OCI-LY3 (cell line): Measurements from ENCODE around the gene SORCS1.

Source experiments
- H2AFZ ChIP-seq: fragments of 200-600, 300-600 bp; shearing (Covaris generic); 2 replicates; pipeline ENCODE4 v1.6.0; 2014; ENCODE audit warnings: antibody characterized with exemption, low read depth, low read length
- H3K27ac ChIP-seq: fragments of 200-600, 300-600 bp; sonication (generic); 2 replicates; pipeline ENCODE4 v1.5.1; 2014; ENCODE audit warnings: mild to moderate bottlenecking, low read length, moderate library complexity, mixed read lengths
- H3K27me3 ChIP-seq: fragments of 200-600, 300-600 bp; sonication (generic); 2 replicates; pipeline ENCODE4 v1.6.1; 2014; ENCODE audit warnings: low read depth, low read length, mixed read lengths
- H3K36me3 ChIP-seq: fragments of 200-600, 300-600 bp; sonication (generic); replicated peaks from 2 replicates; pipeline ENCODE3; 2014; ENCODE audit warnings: low read depth, low read length, mixed read lengths
- H3K4me1 ChIP-seq: fragments of 300-600, 200-600 bp; sonication (generic); 2 replicates; pipeline ENCODE4 v1.6.1; 2014; ENCODE audit warnings: low read length, mixed read lengths
- H3K4me2 ChIP-seq: fragments of 200-600, 300-600 bp; sonication (generic); 2 replicates; pipeline ENCODE4 v1.6.1; 2014; ENCODE audit warnings: low read length, mixed read lengths
- H3K4me3 ChIP-seq: fragments of 300-600, 200-600 bp; sonication (generic); 2 replicates; pipeline ENCODE4 v1.5.1; 2014; ENCODE audit warnings: antibody characterized with exemption, mild to moderate bottlenecking, low read length, moderate library complexity
- H3K79me2 ChIP-seq: fragments of 300-600, 200-600 bp; shearing (Covaris generic); 2 replicates; pipeline ENCODE4 v1.6.1; 2014; ENCODE audit warnings: mild to moderate bottlenecking, low read length, mixed read lengths
- H3K9ac ChIP-seq: fragments of 300-600, 200-600 bp; shearing (Covaris generic); 2 replicates; pipeline ENCODE4 v1.6.0; 2014; ENCODE audit warnings: mild to moderate bottlenecking, low read length, moderate library complexity
- H3K9me3 ChIP-seq: fragments of 200-600, 300-600 bp; shearing (Covaris generic); 2 replicates; pipeline ENCODE4 v1.6.1; 2014; ENCODE audit warnings: low read length, mixed read lengths; ENCODE audit not compliant: insufficient read depth
- H4K20me1 ChIP-seq: fragments of 200-600, 300-600 bp; sonication (generic); 2 replicates; pipeline ENCODE4 v1.6.1; 2016; ENCODE audit warnings: low read length, mixed read lengths; ENCODE audit not compliant: insufficient read depth
- EZH2phosphoT487 ChIP-seq: fragments of 200-600 bp; shearing (Covaris generic); IDR thresholded peaks from 2 replicates; pipeline ENCODE4 v1.6.1; 2018; ENCODE audit warnings: antibody characterized with exemption, mixed run types, low read depth
- TF ChIP-seq, protein P1 (sequence below): fragments of 200-600, 300-600 bp; sonication (generic); IDR thresholded peaks from 2 replicates; pipeline ENCODE4 v1.5.1; 2014; ENCODE audit warnings: antibody characterized with exemption, low read length, low read depth

Gene SORCS1

DNA sequence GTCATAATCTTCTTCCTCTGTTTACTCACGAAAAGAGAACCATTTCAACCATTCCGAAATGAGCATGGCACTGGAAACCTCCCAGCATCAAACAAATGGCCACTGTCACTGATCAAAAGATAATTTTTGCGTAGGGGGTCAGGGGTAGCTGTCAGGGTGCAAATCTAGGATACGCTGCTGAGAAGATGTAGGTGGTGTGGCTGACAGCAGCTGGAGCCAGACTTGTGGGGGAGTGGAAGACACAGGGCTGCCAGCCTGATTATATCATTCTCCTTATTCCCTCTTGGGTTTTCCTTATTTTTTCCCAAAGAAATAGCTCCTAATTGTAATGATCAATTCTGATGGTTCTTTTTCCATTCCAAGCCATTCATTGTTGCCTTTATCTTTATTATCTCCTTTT, 266.1 kb downstream of the SORCS1 start:
- Histone ChIP-seq H3K4me2 (no peak overlapping the region), H3K4me3 (no peak overlapping the region), H3K27ac (no peak overlapping the region), H3K36me3 (no peaks in the 10 kb centered on the region), H3K79me2 (no peaks in the 10 kb centered on the region), H4K20me1 (no peaks in the 10 kb centered on the region), H3K27me3 (no peaks in the 10 kb centered on the region), H3K4me1 (peaks cover 6% of the 10 kb centered on the region), H3K9ac (no peak overlapping the region), H2AFZ (no peak overlapping the region), H3K9me3 (no peaks in the 10 kb centered on the region)
- TF ChIP-seq EZH2phosphoT487 = no peak
- TF ChIP-seq, protein P1, sequence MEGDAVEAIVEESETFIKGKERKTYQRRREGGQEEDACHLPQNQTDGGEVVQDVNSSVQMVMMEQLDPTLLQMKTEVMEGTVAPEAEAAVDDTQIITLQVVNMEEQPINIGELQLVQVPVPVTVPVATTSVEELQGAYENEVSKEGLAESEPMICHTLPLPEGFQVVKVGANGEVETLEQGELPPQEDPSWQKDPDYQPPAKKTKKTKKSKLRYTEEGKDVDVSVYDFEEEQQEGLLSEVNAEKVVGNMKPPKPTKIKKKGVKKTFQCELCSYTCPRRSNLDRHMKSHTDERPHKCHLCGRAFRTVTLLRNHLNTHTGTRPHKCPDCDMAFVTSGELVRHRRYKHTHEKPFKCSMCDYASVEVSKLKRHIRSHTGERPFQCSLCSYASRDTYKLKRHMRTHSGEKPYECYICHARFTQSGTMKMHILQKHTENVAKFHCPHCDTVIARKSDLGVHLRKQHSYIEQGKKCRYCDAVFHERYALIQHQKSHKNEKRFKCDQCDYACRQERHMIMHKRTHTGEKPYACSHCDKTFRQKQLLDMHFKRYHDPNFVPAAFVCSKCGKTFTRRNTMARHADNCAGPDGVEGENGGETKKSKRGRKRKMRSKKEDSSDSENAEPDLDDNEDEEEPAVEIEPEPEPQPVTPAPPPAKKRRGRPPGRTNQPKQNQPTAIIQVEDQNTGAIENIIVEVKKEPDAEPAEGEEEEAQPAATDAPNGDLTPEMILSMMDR = no peak

DNA sequence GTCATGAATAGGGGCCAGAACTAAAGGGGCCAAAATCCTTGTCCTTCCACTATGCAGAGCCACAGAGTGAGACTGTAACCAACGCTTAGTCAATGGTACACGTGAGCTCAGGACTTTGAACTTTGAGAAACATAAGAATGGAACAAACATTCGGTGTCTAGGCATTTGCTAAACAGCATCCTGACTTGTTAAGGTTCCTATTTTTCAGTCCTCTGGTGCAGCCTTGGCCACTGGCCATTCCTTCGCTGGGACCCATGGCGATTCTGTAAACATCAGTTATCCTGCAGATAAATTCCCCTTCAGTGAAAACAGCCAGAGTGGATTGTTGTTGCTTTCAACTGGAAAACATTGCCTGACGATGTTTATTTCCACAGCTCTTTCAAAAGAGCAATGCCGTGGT, 266.8 kb downstream of the SORCS1 start:
- Histone ChIP-seq H3K9me3 (no peaks in the 10 kb centered on the region), H3K27me3 (no peaks in the 10 kb centered on the region), H3K36me3 (no peaks in the 10 kb centered on the region), H3K4me1 (peaks cover 6% of the 10 kb centered on the region), H3K9ac (no peak overlapping the region), H3K4me3 (no peak overlapping the region), H2AFZ (no peak overlapping the region), H3K79me2 (no peaks in the 10 kb centered on the region), H4K20me1 (no peaks in the 10 kb centered on the region), H3K27ac (no peak overlapping the region), H3K4me2 (no peak overlapping the region)
- TF ChIP-seq, protein P1 = no peak
- TF ChIP-seq EZH2phosphoT487 = no peak

DNA sequence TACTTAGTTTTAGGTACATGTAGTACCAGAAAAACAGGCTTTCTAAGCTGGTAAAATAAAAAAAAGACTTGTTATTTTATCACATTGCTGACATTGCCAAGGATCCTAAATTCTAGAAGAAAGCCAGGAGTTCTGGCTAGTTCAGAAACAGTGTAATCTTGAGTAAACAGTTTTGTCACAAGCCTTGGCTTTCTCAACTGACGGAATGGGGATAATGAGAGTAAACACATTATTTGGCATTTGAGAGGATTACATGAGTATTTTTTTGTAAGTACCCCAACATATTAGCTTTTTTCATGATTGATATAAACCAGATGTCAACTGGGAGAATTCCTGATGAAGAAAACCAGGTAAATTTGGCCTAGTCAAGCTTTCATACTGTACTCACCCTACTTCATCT, 269.8 kb downstream of the SORCS1 start:
- H3K9ac ChIP-seq = no peak overlapping the region
- TF ChIP-seq EZH2phosphoT487 = no peak
- TF ChIP-seq, protein P1 = no peak
- no peak overlapping the region for H3K4me2 ChIP-seq
- no peak overlapping the region for H3K4me3 ChIP-seq
- H3K4me1 ChIP-seq = no peaks in the 10 kb centered on the region
- no peaks in the 10 kb centered on the region for H4K20me1 ChIP-seq
- H3K36me3 ChIP-seq = no peaks in the 10 kb centered on the region
- no peaks in the 10 kb centered on the region for H3K27me3 ChIP-seq
- no peaks in the 10 kb centered on the region for H3K9me3 ChIP-seq
- no peaks in the 10 kb centered on the region for H3K79me2 ChIP-seq
- no peak overlapping the region for H2AFZ ChIP-seq
- no peak overlapping the region for H3K27ac ChIP-seq

DNA sequence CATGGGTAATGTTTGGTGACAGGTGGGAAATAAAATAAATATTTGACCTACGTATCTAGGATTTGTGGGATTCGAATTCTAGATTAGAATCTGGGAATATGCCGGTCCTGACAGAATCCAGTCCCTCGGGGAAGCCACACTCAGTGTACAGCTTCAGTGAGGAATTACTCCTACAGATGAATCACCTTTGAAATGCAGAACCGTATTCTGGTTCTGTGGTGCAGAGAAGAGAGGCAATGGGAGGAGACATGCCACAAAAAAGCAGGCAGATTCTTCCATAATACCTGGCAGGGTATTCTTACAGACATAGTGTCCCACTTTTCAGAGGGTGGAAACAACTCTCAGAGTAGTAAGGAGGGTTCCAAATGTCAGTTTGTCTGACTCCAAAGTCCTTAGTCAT, 286.9 kb downstream of the SORCS1 start:
- H3K9ac ChIP-seq = no peak overlapping the region
- H3K9me3 ChIP-seq = no peaks in the 10 kb centered on the region

More for the DNA sequence above, 286.9 kb downstream of the SORCS1 start:
- no peak for TF ChIP-seq EZH2phosphoT487
- TF ChIP-seq, protein P1 = no peak
- no peaks in the 10 kb centered on the region for H3K79me2 ChIP-seq
- H4K20me1 ChIP-seq = no peaks in the 10 kb centered on the region
- no peak overlapping the region for H3K27ac ChIP-seq
- no peaks in the 10 kb centered on the region for H3K27me3 ChIP-seq
- no peaks in the 10 kb centered on the region for H3K4me1 ChIP-seq
- no peak overlapping the region for H3K4me3 ChIP-seq
- no peaks in the 10 kb centered on the region for H3K36me3 ChIP-seq
- H2AFZ ChIP-seq = no peak overlapping the region
- H3K4me2 ChIP-seq = no peak overlapping the region
